ENCODE results near the gene RUNX3.
A peak's percentile ranks its signal among the peaks of the same experiment; 100 is the strongest.

Gene RUNX3

GRCh38 chr1:24878045-24878444 lies 52.0 kb downstream of the RUNX3 start:
- no peak for DNase-seq

- no peak for DNase-seq
Observed at GRCh38 chr1:24875991-24876506, 54.0 kb downstream of the RUNX3 start.

- no peak for DNase-seq
Observed at GRCh38 chr1:24875257-24875656, 54.8 kb downstream of the RUNX3 start.

- DNase-seq = no peak
Observed at GRCh38 chr1:24874611-24875234, 55.4 kb downstream of the RUNX3 start.

- no peak for DNase-seq
Observed at GRCh38 chr1:24874056-24874455, 56.0 kb downstream of the RUNX3 start.

GRCh38 chr1:24873148-24873547 lies 56.9 kb downstream of the RUNX3 start:
- no peak for DNase-seq

GRCh38 chr1:24872061-24872850 lies 57.8 kb downstream of the RUNX3 start:
- peak; percentile 60 for DNase-seq

GRCh38 chr1:24871306-24871901 lies 58.7 kb downstream of the RUNX3 start:
- no peak for DNase-seq

GRCh38 chr1:24870551-24871195 lies 59.4 kb downstream of the RUNX3 start:
- DNase-seq = no peak

GRCh38 chr1:24868016-24868875 lies 61.8 kb downstream of the RUNX3 start:
- DNase-seq = no peak

- no peak for DNase-seq
Observed at GRCh38 chr1:24867084-24867870, 62.8 kb downstream of the RUNX3 start.

GRCh38 chr1:24866211-24867083 lies 63.6 kb downstream of the RUNX3 start:
- no peak for DNase-seq

- no peak for DNase-seq
Observed at GRCh38 chr1:24865587-24865986, 64.5 kb downstream of the RUNX3 start.

- no peak for DNase-seq
Observed at GRCh38 chr1:24865168-24865567, 64.9 kb downstream of the RUNX3 start.

GRCh38 chr1:24864370-24864777 lies 65.7 kb downstream of the RUNX3 start:
- peak; percentile 5 for DNase-seq

- no peak for DNase-seq
Observed at GRCh38 chr1:24862775-24863483, 67.1 kb downstream of the RUNX3 start.

GRCh38 chr1:24861821-24862727 lies 68.0 kb downstream of the RUNX3 start:
- DNase-seq = no peak

GRCh38 chr1:24860841-24861240 lies 69.2 kb downstream of the RUNX3 start:
- no peak for DNase-seq
